GM18517 (cell line): ENCODE data around the gene ZNF541.

Experiments used
- ATAC-seq: cut with Tn5 transposase; IDR thresholded peaks from one replicate; pipeline ENCODE4 v1.9.1; 2021; ENCODE audit warnings: mild to moderate bottlenecking, moderate library complexity; ENCODE audit not compliant: unreplicated experiment

ZNF541 gene

GRCh38 chr19:47547199-47547598 is 25.7 kb downstream of the ZNF541 start:
- no peak for ATAC-seq

- no peak for ATAC-seq
Observed at GRCh38 chr19:47545061-47545948, 27.6 kb downstream of the ZNF541 start.

DNA sequence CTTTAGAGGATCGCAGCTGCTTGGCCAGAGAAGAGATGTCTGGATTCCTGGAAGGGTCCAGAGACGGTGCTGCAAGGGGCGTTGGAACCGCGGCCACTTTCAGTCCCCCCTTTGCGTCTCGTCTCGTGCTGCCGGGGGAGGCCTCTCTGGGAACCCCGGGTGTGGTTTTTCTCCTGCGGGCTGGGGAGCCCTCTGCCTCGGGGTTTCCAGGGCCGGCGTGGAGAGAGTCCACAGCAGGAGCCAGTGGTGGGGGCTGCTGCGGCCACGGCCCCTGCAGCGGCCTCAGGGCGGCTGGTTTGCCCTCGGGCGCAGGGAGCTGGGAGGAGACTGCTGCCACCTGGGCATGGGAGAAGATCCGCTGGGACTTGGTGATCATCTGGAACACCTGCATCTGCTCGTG is 28.5 kb downstream of the ZNF541 start:
- no peak for ATAC-seq

- no peak for ATAC-seq
Observed at GRCh38 chr19:47544075-47544474, 28.9 kb downstream of the ZNF541 start.

- ATAC-seq: no peak
Observed at GRCh38 chr19:47542030-47542475, 30.9 kb downstream of the ZNF541 start.

GRCh38 chr19:47541518-47541917 is 31.4 kb downstream of the ZNF541 start:
- no peak for ATAC-seq

GRCh38 chr19:47540748-47541147 is 32.2 kb downstream of the ZNF541 start:
- ATAC-seq: no peak

GRCh38 chr19:47539747-47540311 is 33.1 kb downstream of the ZNF541 start:
- ATAC-seq: no peak

DNA sequence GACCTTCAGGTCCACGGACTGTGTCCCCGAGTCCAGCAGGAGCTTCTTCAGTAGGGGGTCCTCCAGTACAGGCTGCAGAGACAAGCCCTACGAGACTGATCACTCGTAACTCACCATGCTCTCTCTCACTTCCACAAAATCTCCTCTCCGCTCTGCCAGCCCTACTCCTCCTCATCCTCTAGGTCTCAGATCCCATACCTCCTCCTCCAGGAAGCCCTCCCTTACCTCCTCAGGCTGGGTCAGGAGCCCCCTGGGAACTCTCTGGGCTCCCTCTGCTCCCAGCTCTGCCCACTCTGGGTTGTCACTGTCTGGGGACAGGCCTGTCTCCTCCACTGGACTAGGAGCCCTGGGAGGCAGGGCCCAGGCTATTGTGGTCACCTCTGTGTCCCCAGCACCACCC is 34.1 kb downstream of the ZNF541 start:
- ATAC-seq: no peak

- no peak for ATAC-seq
Observed at GRCh38 chr19:47537493-47537892, 35.5 kb downstream of the ZNF541 start.

GRCh38 chr19:47534628-47535027 is 38.3 kb downstream of the ZNF541 start:
- ATAC-seq: no peak

GRCh38 chr19:47531640-47532387 is 41.1 kb downstream of the ZNF541 start:
- ATAC-seq: no peak

DNA sequence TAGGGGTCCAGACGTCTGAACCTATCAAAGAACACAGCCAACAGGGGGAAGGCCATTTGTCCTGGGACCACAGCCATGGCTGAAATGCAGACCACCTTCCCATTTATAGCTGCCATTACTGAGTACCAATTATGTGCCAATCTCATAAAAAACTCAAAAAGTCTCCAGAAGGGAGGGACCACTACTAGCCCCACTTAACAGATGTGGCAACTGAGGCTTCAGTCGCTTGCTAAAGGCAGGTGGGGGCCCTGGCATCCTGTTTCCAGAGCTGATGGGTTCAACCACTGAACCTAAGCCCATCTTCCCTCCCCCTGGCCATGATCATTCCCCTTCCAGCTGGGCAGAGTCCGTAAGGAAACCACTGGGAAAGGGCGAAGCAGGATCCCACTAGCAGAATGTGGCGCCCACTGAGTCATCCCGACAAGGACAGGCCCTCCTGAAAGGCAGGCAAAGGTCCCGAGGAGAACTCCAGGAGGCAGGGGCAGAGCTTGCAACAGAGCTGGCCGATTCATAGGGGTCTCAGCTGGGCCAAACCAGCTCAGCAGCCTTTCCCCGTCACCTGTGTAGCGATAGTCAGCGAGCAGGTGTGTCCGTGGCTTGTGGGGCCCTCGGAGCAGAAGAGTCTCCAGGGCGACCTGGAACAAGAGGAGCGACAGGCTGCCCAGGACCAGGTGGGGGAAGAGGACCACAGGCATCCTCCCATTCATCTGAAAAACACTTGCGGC is 43.8 kb downstream of the ZNF541 start:
- no peak for ATAC-seq

GRCh38 chr19:47526798-47527197 is 46.1 kb downstream of the ZNF541 start:
- ATAC-seq: no peak

GRCh38 chr19:47523473-47523872 is 49.5 kb downstream of the ZNF541 start:
- ATAC-seq: no peak
